Neutrophil (primary cell): ENCODE data around the gene WBP4.

Experiments
- H3K27ac ChIP-seq: fragments of 200-600 bp; sonication (generic); 2 replicates; pipeline ENCODE4 v1.5.1; 2016; ENCODE audit warnings: mild to moderate bottlenecking, moderate library complexity
- H3K27me3 ChIP-seq: fragments of 200-600 bp; sonication (generic); 2 replicates; pipeline ENCODE4 v1.6.0; 2016; ENCODE audit warnings: mild to moderate bottlenecking
- H3K36me3 ChIP-seq: fragments of 200-600 bp; sonication (generic); 2 replicates; pipeline ENCODE4 v1.5.1; 2017
- H3K4me1 ChIP-seq, 2 experiments: fragments of 200-600 bp in 1 of 2; sonication (generic) in 1 of 2; 1 replicate in 1 of 2; 2 replicates in 1 of 2; pipeline versions ENCODE4 v1.5.1 to v1.6.1; 2013 to 2016; ENCODE audit warnings: low read depth in 1 of 2, low read length in 1 of 2, mild to moderate bottlenecking in 1 of 2, moderate library complexity in 1 of 2; ENCODE audit not compliant: control insufficient read depth in 1 of 2, insufficient read depth in 1 of 2
- H3K4me3 ChIP-seq, 2 experiments: fragments of 200-600 bp in 1 of 2; sonication (generic) in 1 of 2; 1 replicate in 1 of 2; 2 replicates in 1 of 2; pipeline ENCODE4 v1.5.1; 2013 to 2016; ENCODE audit warnings: low read depth in 1 of 2, low read length in 1 of 2, mild to moderate bottlenecking in 1 of 2, moderate library complexity in 1 of 2
- H3K9me3 ChIP-seq: fragments of 200-600 bp; sonication (generic); 2 replicates; pipeline ENCODE4 v1.5.1; 2016
- TF ChIP-seq, protein P1 (sequence below): fragments of 200-600 bp; sonication (generic); IDR thresholded peaks from 2 replicates; pipeline ENCODE4 v1.5.1; 2016; ENCODE audit warnings: antibody characterized with exemption

The WBP4 gene

DNA sequence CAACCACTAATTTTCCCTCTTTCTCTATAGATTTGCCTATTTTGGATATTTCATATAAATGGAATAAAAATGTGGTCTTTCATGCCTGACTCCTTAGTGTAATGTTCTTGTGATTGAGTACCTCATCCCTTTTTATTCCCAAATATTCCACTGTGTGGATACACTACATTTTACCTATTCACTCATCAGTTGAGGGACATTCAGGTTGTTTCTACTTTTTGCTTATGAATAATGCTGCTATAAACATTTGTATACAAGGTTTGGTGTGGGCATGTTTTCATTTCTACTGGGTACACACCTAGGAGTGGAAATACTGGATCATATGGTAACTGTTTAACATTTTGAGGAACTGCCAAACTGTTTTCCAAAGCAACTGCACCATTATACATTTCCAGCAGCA lies 5.1 kb upstream of the WBP4 start:
- Histone ChIP-seq H3K27me3 (no peaks in the 10 kb centered on the region), H3K27ac (peak overlapping the region; percentile 35), H3K9me3 (no peaks in the 10 kb centered on the region), H3K36me3 (no peaks in the 10 kb centered on the region), H3K4me3 (no peak overlapping the region), H3K4me1 (peaks cover 41 to 53% of the 10 kb centered on the region in 2 experiments)
- TF ChIP-seq, protein P1, sequence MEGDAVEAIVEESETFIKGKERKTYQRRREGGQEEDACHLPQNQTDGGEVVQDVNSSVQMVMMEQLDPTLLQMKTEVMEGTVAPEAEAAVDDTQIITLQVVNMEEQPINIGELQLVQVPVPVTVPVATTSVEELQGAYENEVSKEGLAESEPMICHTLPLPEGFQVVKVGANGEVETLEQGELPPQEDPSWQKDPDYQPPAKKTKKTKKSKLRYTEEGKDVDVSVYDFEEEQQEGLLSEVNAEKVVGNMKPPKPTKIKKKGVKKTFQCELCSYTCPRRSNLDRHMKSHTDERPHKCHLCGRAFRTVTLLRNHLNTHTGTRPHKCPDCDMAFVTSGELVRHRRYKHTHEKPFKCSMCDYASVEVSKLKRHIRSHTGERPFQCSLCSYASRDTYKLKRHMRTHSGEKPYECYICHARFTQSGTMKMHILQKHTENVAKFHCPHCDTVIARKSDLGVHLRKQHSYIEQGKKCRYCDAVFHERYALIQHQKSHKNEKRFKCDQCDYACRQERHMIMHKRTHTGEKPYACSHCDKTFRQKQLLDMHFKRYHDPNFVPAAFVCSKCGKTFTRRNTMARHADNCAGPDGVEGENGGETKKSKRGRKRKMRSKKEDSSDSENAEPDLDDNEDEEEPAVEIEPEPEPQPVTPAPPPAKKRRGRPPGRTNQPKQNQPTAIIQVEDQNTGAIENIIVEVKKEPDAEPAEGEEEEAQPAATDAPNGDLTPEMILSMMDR = no peak

DNA sequence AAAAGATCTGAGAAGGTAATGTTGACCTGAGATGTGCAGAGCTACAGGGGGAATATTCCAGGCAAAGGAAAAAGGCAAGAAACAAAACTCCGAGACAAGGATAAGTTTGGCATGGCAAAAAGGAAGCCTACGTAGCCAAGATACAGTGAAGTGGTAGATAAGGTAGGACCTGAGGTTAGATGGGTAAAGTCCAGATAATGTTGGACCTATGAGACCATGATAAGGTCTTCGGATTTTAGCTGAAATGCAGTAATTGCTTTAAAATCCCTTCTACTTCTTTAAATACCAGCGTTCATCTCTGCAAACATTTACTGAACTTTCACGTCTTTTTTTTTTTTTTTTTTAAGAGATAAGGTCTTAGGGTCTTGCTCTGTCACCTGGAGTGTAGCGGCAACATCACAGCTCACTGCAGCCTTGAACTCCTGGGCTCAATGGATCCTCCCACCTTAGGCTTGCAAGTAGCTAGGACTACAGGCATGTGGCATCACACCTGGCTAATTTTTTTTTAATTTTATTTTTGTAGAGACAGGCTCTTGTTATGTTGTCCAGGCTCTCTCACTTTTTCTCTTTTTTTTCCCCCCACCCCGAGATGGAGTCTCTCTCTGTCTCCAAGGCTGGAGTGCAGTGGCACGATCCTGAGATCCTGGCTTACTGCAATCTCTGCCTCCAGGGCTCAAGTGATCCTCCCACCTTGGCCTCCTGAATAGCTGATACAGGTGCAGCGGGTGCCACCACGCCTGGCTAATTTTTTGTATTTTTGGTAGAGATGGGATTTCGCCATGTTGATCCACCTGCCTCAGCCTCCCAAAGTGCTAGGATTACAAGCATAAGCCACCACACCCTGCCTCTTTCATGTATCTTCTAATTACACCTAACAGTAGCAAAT lies 4.2 kb upstream of the WBP4 start:
- Histone ChIP-seq H3K36me3 (no peaks in the 10 kb centered on the region), H3K4me1 (peaks cover 43 to 54% of the 10 kb centered on the region in 2 experiments), H3K9me3 (no peaks in the 10 kb centered on the region), H3K4me3 (no peak overlapping the region), H3K27me3 (no peaks in the 10 kb centered on the region), H3K27ac (peak overlapping the region; percentile 35)
- TF ChIP-seq, protein P1 = no peak

DNA sequence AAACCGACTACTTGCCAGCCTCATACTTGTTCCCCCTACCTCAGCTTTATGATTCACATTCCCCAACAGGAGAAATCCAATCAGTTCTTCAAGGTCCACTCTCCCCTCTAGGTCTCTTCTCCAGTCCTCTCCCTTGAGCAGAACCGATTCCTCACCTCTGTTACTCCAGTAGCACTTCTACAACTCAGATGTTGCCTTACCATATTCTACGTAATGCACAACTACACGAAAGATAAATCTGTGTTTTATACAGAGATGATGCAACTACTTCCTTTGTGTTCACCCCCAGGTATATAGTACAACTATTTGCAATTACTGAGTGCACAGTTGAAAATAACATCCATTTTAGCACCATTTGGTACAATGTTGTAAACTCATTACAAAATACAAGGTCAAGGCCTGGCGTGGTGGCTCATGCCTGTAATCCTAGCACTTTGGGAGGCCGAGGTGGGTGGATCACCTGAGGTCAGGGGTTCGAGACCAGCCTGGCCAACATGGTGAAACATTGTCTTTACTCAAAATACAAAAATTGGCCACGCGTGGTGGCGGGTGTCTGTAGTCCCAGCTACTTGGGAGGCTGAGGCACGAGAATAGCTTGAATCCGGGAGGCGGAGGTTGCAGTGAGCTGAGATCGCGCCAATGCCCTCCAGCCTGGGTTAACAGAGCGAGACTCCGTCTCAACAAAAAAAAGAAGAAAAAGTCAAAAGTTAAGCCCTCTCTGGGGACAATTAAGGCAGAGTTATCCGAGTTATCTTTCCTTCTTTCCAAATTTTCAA lies 2.8 kb upstream of the WBP4 start:
- H3K9me3 ChIP-seq = no peaks in the 10 kb centered on the region
- no peak overlapping the region for H3K4me3 ChIP-seq
- peak overlapping the region; percentile 94 for H3K27ac ChIP-seq
- TF ChIP-seq, protein P1 = no peak
- H3K27me3 ChIP-seq = no peaks in the 10 kb centered on the region
- H3K36me3 ChIP-seq = no peaks in the 10 kb centered on the region
- peaks cover 51 to 54% of the 10 kb centered on the region in 2 experiments for H3K4me1 ChIP-seq

DNA sequence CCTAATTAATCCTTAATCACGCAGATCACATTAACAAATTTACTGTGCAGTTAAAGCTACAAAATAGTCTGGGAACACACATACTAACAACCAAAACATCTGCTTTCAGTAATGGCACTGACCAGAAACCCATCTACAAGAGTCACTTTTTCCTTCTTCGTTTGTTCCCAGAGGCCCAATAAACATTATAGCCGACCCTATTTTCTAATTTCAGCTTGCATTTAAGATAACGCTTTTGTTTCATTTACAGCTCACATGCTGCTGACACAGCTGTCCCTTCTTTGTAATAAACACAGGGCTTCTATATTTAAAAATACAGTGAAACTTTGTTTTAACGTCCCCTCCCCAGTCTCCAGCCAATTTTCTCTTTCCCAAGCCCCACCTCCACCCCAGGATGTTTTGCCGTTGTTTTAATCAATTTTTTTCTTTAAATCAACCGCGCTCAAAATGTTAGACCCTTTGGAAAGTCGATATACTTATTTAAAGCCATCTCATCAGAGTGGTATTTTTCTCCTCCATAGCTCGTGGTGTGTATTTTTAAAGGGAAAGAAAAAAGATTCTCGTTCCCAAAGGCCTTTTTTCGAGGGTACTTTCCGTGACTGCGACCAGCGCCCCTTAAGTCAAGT lies 1.7 kb upstream of the WBP4 start:
- H3K27ac ChIP-seq = peak overlapping the region; percentile 94
- H3K36me3 ChIP-seq = no peaks in the 10 kb centered on the region
- H3K27me3 ChIP-seq = no peaks in the 10 kb centered on the region
- no peaks in the 10 kb centered on the region for H3K9me3 ChIP-seq
- TF ChIP-seq, protein P1 = no peak
- peak overlapping the region; percentile 96 to 100 for H3K4me3 ChIP-seq
- peaks cover 41 to 43% of the 10 kb centered on the region in 2 experiments for H3K4me1 ChIP-seq

DNA sequence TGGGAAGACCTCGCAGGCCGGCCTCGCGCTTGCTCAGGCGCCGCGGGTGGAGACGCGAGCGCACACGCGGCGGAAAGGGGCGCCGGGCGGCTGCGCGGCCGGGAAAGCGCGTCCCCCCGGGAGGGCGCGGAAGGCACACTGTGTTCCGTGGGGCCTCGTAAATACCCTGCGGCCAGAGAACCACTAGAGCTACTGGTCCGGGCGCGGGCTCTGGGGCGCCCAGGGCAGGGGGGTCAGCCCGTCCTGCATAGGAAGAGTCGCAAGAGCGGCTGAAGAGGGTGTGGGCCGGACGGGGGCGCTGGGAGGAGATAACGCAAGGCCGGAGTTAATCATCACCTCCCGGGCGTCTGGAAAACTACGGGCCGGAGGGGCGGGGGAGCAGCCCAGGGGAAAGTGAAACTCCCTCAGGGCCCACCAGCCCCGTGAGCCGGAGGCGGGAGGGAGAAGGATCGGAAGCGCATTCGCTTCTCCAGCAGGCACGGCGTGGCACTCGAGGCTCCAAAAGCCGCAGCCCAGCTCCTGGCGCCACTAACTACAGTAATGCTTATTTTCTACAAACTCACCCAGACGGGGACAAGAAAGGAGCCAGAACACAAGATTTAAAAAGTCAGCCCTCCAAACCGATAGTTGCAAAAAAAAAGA lies 1.1 kb upstream of the WBP4 start:
- peak overlapping the region; percentile 94 for H3K27ac ChIP-seq
- H3K4me1 ChIP-seq = peaks cover 39 to 41% of the 10 kb centered on the region in 2 experiments
- TF ChIP-seq, protein P1 = peak; percentile 61
- H3K9me3 ChIP-seq = no peaks in the 10 kb centered on the region
- H3K4me3 ChIP-seq = peak overlapping the region; percentile 96 to 100
- H3K36me3 ChIP-seq = peaks cover 3% of the 10 kb centered on the region
- H3K27me3 ChIP-seq = no peaks in the 10 kb centered on the region
